ENCODE results near the gene TMC1.
"Not testable (repeated sequence)": the region's sequence is repeated elsewhere in the genome, so short reads cannot be mapped to it uniquely, and the experiment has no call there.

The TMC1 gene

DNA sequence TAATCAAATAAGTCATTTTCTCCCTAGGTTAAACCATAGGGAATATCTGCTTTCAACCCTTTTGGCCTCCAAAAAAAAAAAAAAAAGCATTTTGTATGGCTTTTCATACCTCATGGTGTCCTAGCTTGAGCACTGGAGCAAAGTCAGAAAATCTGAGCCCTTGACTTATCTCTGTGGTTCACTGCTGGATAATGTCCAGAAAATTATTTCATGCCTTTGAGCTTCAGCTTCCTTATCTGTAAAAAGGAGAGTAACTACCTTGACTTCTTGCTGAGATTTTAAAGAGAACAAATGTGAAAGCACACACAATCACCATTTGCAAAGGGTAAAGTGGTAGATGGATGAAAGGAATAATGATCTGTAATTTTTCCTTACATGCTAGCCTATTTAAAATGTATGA lies 265.5 kb downstream of the TMC1 start:
- no peak for DNase-seq

DNA sequence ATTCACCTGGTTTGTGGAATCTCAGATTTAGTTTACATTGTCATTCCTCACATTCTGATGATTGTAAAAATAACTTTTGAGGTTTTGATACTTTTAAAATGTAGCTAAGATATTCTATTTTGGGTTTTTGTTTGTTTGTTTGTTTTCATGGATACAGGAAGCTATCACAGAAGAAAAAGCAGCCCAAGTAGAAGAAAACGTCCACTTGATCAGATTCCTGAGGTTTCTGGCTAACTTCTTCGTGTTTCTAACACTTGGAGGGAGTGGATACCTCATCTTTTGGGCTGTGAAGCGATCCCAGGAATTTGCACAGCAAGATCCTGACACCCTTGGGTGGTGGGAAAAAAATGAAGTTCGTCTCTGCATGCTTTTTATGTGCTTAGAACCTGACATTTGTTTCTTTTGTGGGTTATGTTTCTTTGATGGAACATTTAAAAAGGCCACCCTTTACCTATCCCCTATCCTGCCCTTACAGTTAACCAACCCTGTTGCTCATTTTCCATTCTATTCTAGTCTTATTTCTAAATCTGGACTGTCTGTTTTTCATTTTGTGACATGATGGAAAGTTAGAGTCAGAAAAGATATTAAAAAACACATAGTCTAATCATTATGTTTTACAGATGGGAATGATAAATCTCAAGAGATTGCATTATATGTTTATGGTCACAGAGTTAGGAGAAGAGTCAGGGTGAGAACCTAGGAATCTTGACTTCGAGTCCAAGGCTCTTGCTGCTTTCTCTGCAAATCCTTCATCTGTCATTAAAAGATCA lies 267.7 kb downstream of the TMC1 start:
- no peak for DNase-seq

DNA sequence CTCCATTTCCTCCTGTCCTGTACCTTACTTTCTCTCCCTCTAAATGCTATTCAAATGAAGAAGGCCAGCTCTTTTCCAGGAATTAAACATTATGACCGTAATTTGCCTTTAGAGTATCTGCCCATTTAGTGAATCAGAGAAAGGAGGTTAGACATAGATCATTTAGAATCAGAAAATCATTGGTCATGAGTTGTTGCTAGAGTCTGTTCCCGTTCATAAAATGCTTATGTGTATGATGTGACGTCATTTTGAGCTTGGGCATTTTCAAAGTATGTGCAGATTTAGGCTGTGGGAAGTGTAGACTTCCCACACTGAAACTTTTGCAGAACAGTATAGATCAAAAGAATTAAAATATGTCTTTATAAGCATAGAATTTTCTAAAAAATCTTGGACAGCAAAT lies 268.5 kb downstream of the TMC1 start:
- no peak for DNase-seq

DNA sequence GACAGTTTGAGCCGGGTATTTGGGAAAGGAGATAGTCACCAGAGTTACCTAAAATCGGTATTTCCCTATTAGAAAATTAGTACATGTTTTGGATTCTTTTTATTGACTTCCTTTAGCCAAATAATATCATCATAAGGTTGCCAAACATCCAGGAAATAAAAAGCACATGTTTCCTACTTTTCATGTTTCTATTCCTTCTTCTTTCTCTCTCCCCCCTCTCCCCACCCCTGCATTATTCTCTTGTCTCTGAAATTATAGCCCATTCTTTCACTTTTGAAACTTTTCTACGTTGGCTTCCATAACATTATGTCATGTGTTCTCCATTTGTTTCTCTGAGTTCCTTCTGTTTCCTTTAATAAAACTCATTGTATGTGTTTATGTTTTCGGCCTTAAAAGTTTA lies 269.6 kb downstream of the TMC1 start:
- DNase-seq, result no peak

DNA sequence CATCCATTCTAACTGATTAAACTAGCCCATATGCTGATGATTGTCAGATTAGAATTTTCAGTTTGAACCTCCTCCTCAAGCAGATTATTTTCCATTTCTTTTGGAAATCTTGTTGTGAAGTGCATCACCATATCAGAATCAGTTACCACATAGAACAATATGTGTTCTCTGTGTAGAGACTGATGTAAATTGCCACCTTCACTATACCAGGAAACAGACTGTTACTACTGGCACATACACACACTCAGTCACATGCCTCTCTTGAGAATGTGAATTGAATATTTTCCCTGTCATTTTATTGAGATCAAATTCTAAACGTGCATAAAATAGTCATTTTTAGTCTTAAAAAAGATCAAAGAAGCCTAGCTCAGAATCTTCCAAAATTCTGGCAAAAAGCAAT lies 270.0 kb downstream of the TMC1 start:
- no peak for DNase-seq

DNA sequence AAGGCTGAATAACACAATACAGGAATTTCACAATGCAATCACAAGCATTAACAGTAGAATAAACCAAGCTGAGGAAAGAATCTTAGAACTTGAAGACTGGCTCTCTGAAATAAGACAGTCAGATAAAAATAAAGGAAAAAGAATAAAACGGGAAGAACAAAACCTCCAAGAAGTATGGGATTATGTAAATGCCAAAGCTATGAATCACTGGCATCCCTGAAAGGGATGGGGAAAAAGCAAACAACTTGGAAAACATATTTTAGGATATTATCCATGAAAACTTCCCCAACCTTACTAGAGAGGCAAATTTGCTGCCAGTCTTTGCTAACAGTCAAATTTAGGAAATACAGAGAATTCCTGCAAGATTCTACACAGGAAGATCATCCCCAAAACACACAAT lies 273.5 kb downstream of the TMC1 start:
- no peak for DNase-seq

DNA sequence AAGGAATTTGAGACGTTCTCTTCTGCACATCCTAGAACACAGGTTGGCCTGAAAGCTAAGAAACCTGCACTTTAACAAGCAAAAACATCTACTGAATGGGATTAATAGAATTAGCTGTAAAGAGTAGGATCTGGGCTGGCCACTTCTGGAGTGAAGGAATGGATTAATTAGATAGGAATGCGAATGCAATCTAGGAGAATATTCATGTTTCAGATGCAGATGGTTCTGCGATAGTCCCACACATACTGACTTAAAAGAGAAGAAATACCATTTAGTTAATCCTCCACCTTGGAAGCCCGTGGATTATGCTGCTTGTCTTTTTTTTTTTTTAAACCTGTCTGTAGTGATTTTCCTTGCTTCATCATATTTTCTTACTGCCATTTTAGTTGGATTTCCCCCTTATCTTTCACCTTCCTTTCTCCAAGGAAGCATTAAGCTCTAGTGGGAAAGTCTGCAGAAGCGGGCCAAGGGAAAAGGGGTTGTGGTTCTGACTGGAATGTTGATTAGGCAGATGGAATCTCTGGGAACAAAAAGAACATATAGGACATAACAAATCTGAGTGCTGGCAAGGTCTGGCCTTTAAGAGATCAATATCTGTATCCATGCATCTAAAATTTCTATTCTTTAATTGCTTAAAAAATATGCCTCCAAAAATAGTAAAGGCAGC lies 279.1 kb downstream of the TMC1 start:
- DNase-seq, result no peak

DNA sequence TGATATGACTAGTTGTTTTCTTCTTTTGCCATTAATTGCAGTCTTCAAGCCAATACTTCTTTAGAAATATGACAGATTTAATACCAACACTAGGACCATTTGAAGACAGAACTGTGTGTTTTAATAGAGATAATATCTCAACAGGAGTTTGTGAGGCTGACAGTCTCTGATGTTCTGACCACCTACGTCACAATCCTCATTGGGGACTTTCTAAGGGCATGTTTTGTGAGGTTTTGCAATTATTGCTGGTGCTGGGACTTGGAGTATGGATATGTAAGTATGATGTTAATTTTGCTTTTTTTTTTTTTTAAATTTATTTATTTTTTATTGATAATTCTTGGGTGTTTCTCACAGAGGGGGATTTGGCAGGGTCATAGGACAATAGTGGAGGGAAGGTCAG lies 283.8 kb downstream of the TMC1 start:
- DNase-seq, result no peak

DNA sequence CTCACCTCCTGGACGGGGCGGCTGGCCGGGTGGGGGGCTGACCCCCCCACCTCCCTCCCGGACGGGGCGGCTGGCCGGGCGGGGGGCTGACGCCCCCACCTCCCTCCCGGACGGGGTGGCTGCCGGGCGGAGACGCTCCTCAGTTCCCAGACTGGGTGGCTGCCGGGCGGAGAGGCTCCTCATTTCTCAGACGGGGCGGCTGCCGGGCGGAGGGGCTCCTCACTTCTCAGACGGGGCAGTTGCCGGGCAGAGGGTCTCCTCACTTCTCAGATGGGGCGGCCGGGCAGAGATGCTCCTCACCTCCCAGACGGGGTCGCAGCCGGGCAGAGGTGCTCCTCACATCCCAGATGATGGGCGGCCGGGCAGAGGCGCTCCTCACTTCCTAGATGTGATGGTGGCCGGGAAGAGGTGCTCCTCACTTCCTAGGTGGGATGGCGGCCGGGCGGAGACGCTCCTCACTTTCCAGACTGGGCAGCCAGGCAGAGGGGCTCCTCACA lies 285.0 kb downstream of the TMC1 start:
- not testable (repeated sequence) for DNase-seq

DNA sequence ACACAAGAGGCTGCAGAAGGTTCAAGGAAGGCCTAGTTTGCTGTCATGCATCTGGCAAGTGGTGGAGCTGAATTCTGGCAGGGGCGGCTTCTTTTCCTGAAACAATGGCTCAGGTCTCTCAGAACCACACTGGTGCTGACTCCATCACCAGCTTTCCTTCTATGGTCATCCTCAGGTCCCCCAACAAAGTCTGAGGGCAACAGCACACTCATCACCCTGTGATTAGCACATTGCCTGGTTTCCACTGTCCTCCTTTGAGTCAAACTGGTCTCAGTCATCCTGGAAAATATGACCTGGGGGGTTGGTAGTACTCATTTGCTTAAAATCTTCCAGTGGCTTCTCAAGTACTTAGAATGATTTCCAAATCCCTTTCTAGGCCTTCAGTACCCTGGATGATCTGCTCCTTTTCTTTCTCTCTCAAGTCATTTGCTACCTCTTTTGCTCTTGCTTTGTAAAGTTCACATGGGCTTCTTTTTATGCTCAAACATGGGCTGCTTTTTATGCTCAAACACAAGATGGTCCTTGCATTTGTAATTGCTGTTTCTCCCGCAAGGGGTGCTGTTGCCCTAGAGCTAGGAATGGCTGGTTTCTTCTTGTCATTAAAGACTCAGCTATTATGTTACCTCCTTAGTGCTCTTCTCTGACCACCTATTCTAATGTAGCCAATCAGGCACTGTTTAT lies 286.5 kb downstream of the TMC1 start:
- DNase-seq, result no peak

DNA sequence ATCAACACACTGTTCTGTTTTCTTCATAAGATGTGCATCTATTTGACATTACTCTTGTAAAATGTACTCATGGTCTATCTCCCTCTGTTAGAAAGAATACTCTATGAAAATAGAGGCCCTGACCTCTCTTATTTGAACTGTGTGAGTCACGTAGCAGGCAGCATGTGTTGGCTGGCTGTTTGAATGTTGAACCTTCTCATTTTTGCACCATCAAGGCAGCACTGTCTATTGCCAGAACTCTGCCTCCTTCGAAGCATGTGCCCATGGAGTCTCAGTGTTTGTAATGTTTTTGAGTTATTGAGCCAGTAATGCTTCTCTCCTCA lies 287.0 kb downstream of the TMC1 start:
- DNase-seq, result no peak

DNA sequence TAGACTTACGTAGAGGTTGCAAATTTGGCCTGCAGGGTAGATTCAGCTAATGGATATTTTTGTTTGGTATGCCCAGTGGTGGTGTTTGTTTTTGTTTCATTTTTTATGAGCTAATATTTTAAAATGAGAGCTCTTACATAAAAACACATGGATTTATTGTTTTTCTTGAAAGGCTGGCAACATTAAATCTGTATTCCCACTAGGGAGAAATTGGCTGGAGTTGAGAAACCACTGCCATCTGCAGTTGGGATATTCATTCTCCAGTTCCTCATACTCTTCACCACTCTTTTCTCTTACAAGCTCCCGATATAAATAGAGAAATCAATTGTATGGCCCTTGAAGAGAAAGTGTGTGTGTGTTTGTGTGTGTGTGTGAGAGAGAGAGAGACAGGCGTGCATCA lies 288.2 kb downstream of the TMC1 start:
- no peak for DNase-seq

DNA sequence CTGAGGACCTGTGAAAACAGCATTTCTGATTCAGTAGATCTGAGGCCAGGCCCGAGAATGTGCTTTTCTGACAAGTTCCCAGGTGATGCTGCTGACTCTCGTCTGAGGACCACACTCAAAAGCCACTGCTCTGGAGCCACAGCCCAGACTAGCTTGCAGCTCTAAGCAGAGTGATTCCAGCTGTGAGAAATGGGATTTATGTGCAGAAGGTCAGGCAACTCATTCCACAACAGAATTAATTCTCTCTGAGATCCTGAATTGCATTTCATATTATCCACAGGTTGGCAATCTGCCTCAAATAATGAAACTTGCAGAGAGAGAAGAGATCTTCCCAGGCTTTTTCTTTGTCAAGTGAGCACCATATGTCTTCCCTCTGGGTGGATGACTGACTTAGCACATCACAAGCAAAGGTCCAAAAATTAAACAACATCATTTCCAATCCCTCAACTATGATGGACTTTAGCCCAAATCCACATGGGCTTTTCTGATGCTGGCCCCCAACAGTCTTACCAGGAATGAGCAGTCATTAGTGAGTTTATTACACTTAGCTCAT lies 291.2 kb downstream of the TMC1 start:
- DNase-seq, result no peak

DNA sequence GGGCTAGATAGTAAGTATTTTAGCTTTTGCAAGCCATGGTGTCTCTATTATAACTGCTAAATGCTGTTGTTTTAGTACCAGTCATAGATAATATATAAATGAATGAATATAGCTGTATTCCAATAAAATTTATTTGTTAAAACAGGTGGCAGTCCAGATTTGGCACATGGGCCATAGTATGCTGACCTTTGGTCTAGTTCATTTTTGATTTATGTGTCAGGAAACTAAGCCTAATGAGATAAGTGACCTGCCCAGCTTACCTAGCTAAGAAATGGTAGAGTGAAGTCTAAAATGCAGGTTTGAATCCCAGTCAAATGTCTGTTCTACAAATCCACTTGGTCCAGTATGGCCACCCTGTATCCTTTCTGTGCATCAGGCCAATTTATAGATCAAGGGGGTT lies 292.1 kb downstream of the TMC1 start:
- DNase-seq, result no peak

DNA sequence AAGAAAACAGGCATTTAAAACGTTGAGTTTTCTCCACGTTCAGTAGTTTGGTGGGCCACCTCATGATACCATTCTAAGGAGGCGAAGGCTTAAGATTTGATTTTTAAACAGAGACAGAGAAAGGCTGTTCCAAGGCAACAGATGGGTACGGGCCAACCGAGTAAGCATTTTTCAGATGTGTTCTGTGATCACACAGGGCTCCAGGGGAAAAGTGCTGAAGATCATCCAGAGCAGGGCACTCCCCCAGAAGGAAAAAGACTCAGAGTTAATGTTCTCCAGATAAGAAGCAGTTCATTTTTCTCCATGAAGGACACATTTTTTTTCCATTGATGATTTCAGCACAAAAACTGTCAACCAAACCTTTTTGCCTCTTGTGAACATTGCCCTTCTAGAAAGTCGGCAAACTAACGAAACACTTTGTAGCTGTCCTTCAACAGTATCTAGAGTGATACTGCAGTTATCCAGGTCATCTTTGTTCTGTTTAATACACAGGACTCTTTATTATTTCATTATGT lies 292.7 kb downstream of the TMC1 start:
- DNase-seq, result no peak

DNA sequence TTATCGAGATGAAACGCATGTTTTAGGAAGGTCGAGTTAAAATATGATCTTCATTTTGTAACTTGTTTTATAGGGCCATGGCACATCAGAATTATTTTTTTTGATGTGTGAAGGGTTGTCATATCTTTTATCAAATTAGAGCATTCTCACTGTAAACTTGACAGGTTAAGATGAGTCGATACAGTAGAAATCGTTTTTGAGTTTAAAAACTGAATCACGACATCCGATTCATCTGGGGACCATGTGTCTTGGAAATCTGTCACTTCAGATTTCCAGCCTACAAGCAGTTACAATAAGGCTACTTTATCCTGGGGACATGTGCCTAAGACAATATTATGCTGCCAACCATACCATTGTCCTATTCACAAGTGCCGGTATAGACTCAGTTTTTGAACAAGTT lies 295.3 kb downstream of the TMC1 start:
- no peak for DNase-seq

DNA sequence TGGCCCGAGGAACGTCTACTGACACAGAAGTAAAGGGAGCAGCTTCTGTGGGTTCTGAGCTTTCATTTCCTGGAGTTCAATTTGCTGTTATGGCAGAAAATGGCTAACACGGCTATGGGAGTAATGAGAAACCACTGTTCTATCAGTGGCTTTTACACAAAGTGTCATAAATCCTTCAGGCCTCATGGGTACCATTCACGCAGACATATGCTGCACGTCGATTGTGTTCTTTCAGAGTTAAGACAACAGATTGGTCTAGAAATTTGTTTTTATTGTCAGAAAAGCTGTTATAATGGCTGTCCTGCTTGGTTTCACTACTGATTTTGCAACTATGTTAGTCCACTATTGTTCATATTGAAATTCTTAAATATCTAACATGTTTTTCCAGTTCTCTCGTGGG lies 296.0 kb downstream of the TMC1 start:
- no peak for DNase-seq

DNA sequence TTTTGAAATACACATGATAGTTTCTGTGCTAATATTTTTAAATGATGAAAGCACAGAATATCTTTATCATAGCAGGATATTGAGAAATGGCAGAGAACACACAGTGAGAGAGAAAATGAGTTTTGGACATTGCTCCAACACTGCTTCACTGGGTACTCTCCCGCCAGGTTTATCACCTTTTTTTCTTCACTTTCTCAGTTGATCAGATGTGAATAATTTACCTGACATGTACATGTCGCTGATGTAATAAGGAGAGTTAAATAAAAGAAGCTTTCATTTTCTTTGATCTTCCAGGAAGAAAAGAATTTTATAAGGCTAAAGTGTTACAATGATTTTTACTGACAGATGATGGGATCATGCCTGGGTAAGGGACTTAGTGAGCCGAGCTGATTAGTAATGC lies 297.0 kb downstream of the TMC1 start:
- DNase-seq, result no peak

DNA sequence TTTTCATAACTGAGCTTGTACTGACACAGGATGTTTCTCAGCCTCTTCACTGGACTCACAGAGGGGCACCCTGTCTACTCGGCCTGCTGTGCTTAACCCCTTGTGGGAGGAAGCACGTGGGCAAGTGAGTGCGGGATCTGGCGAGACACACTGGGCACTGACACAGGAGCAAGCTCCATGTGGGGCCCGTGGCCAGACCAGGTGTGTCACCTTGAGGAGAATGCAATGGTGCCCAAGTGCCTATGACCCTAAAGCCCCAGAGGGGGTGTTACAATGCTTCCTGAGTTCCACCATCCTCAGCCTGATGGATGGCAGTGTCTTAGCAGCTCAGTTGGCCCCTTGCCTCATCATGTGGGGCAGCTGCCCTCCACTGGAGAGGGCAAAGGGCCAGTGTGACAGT lies 302.6 kb downstream of the TMC1 start:
- no peak for DNase-seq

DNA sequence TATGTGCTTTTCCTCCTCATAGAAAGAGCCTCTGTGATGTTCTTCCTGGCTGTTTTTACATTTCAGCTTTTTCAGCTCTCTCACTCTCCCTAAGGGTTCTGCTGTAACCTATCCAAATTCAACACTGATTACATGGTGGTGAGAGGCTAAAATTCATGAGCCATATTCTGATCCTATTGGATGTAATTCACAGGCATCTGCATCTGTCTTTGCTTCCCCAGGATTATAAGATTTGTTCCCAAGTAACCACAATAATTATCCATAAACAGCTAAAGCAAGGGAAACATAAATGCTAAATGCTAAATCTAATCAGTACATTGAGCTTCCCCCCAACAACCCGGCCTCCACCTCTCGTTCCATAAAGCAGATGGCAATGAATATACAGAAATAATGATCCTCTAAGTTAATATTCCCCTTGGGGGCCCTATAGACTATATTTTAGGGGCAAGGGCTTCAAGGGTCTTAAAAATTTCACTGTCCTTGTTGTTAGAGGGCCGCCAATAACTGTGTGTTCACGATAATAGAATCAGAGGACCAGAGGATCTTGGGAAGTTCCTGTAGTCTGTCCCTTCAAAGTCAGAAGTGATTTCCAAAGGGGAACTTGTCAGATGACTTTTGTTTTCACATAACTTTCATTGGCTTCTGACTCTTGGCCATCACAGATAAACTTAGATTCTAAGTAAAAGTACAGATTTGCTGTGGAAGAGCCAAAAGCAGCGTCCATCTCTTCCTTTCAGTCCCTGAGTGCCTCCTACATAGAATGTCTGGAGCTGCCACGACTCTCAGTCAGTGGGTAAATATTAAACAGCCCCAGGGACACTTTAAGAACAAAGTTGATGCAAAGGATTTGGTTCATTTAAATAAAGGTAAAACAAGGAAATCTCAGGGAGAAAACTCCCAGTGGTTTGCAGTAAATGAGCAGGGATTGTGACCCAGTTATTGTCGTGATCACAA lies 305.9 kb downstream of the TMC1 start:
- DNase-seq, result no peak

DNA sequence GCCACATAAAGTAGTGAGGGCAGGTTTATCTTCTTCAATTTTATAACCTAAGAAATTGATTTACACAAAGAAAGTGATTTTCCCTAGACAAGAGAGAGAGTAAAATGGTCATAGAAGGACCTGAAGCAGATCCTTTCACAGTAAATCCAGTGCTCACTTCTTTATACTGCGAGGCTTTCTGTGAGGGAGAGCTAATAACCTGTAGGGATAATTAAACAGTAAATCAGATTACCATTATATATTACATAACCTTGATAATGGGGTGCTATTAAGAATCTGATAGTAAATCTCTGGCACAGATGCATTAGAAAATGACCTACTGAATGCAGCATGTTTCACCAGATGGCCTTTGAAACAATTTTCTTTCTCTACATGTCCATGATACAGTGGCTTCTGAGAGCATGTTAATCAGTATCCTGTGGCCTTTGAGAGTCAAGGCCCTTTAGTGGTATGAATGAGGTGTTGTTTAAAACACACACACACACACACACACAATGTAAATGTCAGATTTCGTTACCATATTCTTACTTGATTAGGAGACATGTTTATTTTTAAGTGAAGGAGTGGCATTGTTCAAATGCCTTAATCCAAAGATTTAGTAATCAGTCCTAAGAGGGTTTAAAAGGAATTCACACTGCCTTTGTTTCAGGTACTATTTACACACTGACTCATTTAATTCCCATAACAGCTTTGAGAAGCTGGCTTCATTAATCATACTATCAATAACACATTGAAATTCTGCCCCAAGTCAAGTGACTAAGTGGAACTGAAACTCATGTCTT lies 306.7 kb downstream of the TMC1 start:
- DNase-seq, result no peak

DNA sequence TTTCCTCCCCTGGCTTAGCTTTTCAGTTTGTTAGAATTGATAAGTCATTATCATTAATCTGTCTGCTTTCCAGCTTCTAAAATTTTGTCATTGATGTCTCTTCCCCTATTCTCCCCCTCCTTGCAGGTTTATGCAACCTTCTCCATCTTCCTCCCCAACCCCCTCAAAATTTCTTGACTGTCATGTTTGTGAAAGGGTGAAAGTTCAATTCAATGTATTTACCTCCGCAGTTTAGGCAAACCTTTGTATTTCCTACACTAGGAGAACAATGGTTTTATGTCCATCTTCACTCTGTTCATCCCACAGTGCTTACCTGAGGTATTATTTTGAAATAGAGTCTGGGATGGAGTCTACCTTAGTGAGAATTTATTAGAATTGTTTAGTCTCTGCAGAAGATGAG lies 313.6 kb downstream of the TMC1 start:
- DNase-seq, result no peak
